WERI-Rb-1 (cell line): Measurements from ENCODE around the gene RNF212.

ENCODE experiments used
- DNase-seq: peaks from one replicate; pipeline ENCODE4 v3.0.0-alpha.2; 2020
- H3K27ac ChIP-seq: fragments of 250-450 bp; sonication (Bioruptor Pico); 2 replicates; pipeline ENCODE4 v1.5.1; 2020; ENCODE audit warnings: mild to moderate bottlenecking, moderate library complexity
- H3K27me3 ChIP-seq: fragments of 250-450 bp; sonication (Bioruptor Pico); 2 replicates; pipeline ENCODE4 v1.5.1; 2021; ENCODE audit warnings: mild to moderate bottlenecking, low read depth, moderate library complexity; ENCODE audit not compliant: insufficient read depth, severe bottlenecking
- H3K36me3 ChIP-seq: fragments of 250-450 bp; sonication (Bioruptor Pico); 2 replicates; pipeline ENCODE4 v1.5.1; 2020; ENCODE audit warnings: mild to moderate bottlenecking, moderate library complexity
- H3K4me3 ChIP-seq: 2 replicates; pipeline ENCODE4 v1.5.1; 2011; ENCODE audit warnings: low read depth, mild to moderate bottlenecking, control low read depth, low read length
- H3K9me3 ChIP-seq: fragments of 250-450 bp; sonication (Bioruptor Pico); 2 replicates; pipeline ENCODE4 v1.5.1; 2021; ENCODE audit warnings: mild to moderate bottlenecking, moderate library complexity; ENCODE audit not compliant: severe bottlenecking
- TF ChIP-seq, protein P1 (sequence below): IDR thresholded peaks from 2 replicates; pipeline ENCODE4 v1.5.1; 2011; ENCODE audit warnings: low read depth, mild to moderate bottlenecking, control low read depth, inconsistent platforms, low read length

The RNF212 gene, protein sequence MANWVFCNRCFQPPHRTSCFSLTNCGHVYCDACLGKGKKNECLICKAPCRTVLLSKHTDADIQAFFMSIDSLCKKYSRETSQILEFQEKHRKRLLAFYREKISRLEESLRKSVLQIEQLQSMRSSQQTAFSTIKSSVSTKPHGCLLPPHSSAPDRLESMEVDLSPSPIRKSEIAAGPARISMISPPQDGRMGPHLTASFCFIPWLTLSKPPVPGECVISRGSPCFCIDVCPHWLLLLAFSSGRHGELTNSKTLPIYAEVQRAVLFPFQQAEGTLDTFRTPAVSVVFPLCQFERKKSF

DNA sequence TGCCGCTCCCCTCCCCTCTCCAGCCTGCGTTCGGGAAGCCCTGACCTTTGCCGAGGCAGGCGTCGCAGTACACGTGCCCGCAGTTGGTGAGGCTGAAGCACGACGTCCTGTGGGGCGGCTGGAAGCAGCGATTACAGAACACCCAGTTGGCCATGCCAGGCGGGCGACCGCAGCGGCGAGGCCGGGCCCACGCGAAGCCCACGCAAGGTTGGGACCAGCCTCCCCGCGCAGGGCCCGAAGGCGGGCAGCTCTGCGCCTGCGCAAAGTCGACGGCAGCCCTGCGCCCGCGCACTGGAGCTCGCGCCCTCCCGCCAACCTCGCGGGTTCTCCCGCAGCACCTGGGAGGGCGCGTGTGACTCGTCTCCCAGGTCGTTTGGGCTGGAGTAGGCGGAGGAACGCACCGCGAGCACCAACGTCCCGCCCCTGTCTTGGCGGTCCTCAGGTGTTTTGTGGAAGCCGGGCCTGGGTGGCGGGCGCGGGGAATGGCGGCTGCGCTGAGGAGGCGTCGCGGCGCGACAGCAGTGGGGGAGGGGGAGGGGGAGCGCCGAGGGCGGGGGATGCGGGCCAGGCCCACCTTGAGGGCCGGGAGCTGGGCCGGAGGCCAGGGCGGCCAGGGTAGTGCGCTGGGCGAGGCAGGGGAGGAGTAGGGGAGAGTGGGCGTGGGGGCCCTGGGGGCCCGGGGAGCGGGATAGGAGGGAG lies at the start of gene RNF212:
RNF212 (minus strand) TSS at position 254 of the 699 bp plus-strand sequence; CDS start at position 154, 100 bp downstream.
- H3K4me3 ChIP-seq = no peak within 1 kb of the TSS
- H3K27me3 ChIP-seq = no peaks in the 10 kb centered on the region
- no peak for DNase-seq
- no peak within 1 kb of the TSS for H3K27ac ChIP-seq
- no peaks in the 10 kb centered on the region for H3K9me3 ChIP-seq
- TF ChIP-seq, protein P1, sequence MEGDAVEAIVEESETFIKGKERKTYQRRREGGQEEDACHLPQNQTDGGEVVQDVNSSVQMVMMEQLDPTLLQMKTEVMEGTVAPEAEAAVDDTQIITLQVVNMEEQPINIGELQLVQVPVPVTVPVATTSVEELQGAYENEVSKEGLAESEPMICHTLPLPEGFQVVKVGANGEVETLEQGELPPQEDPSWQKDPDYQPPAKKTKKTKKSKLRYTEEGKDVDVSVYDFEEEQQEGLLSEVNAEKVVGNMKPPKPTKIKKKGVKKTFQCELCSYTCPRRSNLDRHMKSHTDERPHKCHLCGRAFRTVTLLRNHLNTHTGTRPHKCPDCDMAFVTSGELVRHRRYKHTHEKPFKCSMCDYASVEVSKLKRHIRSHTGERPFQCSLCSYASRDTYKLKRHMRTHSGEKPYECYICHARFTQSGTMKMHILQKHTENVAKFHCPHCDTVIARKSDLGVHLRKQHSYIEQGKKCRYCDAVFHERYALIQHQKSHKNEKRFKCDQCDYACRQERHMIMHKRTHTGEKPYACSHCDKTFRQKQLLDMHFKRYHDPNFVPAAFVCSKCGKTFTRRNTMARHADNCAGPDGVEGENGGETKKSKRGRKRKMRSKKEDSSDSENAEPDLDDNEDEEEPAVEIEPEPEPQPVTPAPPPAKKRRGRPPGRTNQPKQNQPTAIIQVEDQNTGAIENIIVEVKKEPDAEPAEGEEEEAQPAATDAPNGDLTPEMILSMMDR = no peak
- no peaks in the 10 kb centered on the region for H3K36me3 ChIP-seq

DNA sequence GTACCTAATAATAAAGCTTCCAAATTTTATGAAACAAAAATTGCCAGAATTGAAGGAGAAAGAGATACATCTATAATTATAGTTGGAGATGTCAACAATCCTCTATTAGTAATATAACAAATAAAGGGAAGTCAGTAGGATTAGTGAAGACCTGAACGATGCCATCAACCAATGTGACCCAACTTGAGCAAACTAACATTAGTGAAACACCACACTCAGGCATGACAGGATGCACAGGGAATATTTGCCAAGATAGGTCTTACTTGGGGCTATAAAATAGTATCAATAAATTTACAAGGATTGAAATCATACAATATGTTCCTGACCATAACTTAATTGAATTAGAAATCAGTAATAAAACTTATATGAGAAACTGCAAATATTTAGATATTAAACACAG lies 47.0 kb upstream of the RNF212 start:
- Histone ChIP-seq H3K27ac (no peak overlapping the region), H3K27me3 (no peaks in the 10 kb centered on the region), H3K36me3 (no peaks in the 10 kb centered on the region), H3K9me3 (peaks cover 20% of the 10 kb centered on the region), H3K4me3 (no peak overlapping the region)
- TF ChIP-seq, protein P1 = no peak
- no peak for DNase-seq

DNA sequence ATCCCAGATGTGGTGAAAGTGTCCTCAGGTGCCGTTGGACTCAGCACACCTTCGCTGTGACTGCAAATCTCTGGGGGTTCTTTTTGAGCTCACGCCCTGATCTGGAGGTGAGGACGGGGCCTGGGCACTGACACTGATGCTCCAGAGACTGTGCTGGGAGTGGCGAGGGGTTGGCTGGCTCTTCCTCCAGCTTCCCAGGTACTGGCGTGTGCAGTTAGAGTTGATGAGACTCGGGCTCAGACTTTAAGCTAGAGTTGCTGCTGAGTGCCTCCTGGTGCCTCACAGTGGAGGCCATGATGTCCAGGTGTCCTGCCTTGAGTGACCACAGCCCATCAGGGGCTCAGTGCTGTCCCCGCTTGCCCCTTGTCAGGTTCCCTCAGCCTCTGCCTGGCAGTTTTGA lies 42.7 kb upstream of the RNF212 start:
- no peaks in the 10 kb centered on the region for H3K27me3 ChIP-seq
- H3K4me3 ChIP-seq = no peak overlapping the region
- DNase-seq = no peak
- no peak overlapping the region for H3K27ac ChIP-seq
- TF ChIP-seq, protein P1 = no peak
- H3K9me3 ChIP-seq = peaks cover 20% of the 10 kb centered on the region
- no peaks in the 10 kb centered on the region for H3K36me3 ChIP-seq

DNA sequence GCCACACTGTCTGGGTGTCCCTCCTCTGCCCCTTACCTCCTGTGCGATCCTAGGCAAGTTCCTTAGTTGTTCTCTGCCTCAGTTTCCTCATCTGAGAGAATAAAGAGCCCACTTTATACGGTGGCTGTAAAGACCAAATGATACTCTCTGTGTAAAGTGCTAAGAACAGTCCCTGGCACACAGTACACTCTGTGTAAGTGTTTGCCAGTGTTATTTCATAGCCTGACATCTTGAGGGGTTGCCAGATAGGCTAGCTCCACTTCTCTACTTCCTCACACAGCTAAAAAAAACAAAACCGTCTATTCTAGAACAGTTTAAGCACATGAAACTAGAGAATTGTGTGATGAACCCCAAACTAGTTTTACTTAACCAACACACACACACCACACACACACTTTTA lies 42.0 kb upstream of the RNF212 start:
- Histone ChIP-seq H3K9me3 (peaks cover 28% of the 10 kb centered on the region), H3K27me3 (no peaks in the 10 kb centered on the region), H3K4me3 (no peak overlapping the region), H3K27ac (no peak overlapping the region), H3K36me3 (no peaks in the 10 kb centered on the region)
- TF ChIP-seq, protein P1 = no peak
- no peak for DNase-seq

DNA sequence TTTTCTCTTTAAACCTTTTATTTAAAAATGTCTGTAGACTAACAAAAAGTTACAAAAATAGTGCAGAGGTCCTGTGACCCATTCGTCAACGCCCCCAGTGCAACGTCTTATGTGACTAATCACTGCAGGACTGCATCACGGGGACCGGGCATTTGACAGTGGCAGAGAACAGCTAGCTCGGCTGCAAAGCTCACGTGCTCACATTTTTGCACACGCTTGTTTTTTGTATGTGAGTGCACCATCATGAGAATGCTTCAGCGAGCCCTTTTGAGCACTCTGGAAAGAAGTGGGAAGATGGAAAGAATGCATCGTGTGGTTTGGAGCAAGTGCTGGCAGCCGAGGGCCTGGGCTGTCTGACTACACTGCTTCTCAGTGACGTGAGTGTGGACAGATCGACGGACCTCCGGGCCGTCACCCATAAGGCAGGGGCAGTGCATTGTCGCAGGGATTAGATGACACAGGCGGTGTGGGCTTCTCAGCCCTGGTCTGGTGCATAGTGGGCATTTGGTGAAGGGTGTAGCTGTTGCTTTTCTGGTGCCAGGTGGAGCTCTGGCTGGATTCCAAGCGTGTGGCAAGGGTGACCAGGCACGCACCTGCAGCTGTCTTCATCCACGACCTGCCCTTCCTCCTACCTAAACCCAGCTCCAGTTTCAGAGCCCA lies 41.3 kb upstream of the RNF212 start:
- Histone ChIP-seq H3K27me3 (no peaks in the 10 kb centered on the region), H3K9me3 (peaks cover 30% of the 10 kb centered on the region), H3K4me3 (no peak overlapping the region), H3K36me3 (no peaks in the 10 kb centered on the region), H3K27ac (no peak overlapping the region)
- no peak for DNase-seq
- TF ChIP-seq, protein P1 = no peak
